HCT116 (cell line): Measurements from ENCODE around the gene ZCCHC10.

Source experiments
- CTCF ChIP-seq, 3 experiments: fragments of 200-600 bp in 1 of 3; sonication (generic) in 1 of 3; IDR thresholded peaks in 2 of 3; conservative IDR thresholded peaks in 1 of 3; 2 replicates each; pipeline ENCODE4 v1.5.1; 2012 to 2017; ENCODE audit warnings: low read depth in 2 of 3, low read length in 2 of 3, antibody characterized with exemption in 1 of 3, borderline replicate concordance in 1 of 3, control low read depth in 1 of 3, mild to moderate bottlenecking in 1 of 3, mixed read lengths in 1 of 3, mixed run types in 1 of 3, moderate library complexity in 1 of 3; ENCODE audit not compliant: insufficient read depth in 1 of 3
- EZH2 ChIP-seq: fragments of 200-600 bp; sonication (generic); IDR thresholded peaks from 2 replicates; pipeline ENCODE4 v1.6.1; 2017; ENCODE audit warnings: antibody characterized with exemption, mixed run types
- JUND ChIP-seq: IDR thresholded peaks from 2 replicates; pipeline ENCODE4 v1.6.1; 2012
- RAD21 ChIP-seq: IDR thresholded peaks from 2 replicates; pipeline ENCODE4 v1.6.1; 2012; ENCODE audit warnings: low read depth, mild to moderate bottlenecking
- SIN3A ChIP-seq: IDR thresholded peaks from 2 replicates; pipeline ENCODE4 v1.6.1; 2012; ENCODE audit warnings: low read depth
- YY1 ChIP-seq: IDR thresholded peaks from 2 replicates; pipeline ENCODE4 v1.6.1; 2011; ENCODE audit warnings: low read length, low read depth, moderate library complexity, mild to moderate bottlenecking; ENCODE audit not compliant: insufficient replicate concordance; ENCODE audit errors: extremely low read depth
- ZBTB33 ChIP-seq: IDR thresholded peaks from 2 replicates; pipeline ENCODE4 v1.6.1; 2011; ENCODE audit warnings: mild to moderate bottlenecking, low read length, moderate library complexity; ENCODE audit not compliant: insufficient replicate concordance; ENCODE audit errors: extremely low read depth

GRCh38 chr5:132965120-132965519, 61.2 kb downstream of the ZCCHC10 start:
- TF ChIP-seq SIN3A = no peak
- TF ChIP-seq EZH2 = no peak
- TF ChIP-seq YY1 = no peak
- no peak for TF ChIP-seq CTCF (IDR thresholded peaks at IDR 0.05 in 2 of 3, conservative IDR thresholded peaks at IDR 0.05 in 1 of 3; ENCODE audit: borderline replicate concordance in 1 of 3, insufficient read depth in 1 of 3, low read depth in 2 of 3, low read length in 2 of 3)
- no peak for TF ChIP-seq RAD21
- TF ChIP-seq ZBTB33 = no peak
- no peak for TF ChIP-seq JUND
